Right ventricle myocardium superior (tissue), 1 donor: ENCODE data around the gene HCST. TPM values are rescaled to one million over a fixed set of nuclear protein-coding genes. Genes with fewer than 3 reads are reported as not detected.

ENCODE experiments used
- ATAC-seq: fragments of 200-7000 bp; cut with Tn5 transposase; one replicate; pipeline ENCODE4 v1.9.1; 2020; ENCODE audit warnings: mild to moderate bottlenecking; ENCODE audit not compliant: poor library complexity
- DNase-seq: peaks from one replicate; pipeline ENCODE4 v3.0.0-alpha.2; 2020
- intact Hi-C: fragments of 100-400 bp; cut with DNase I; formaldehyde crosslinking; loops from one replicate; pipeline ENCODE4 v1.11.2; 2022
- total RNA-seq: library from RNA; stranded (reverse); fragmentation: NEBNext Ultra II Directional; extraction: Animal tissue kit (Norgen Biotek cat#: 25700); gene quantifications from one replicate; pipeline ENCODE4 v1.2.1, GENCODE V29; 2021
- donor health status: DM: no; HTN: yes; CAD: no; lungs with severe emphysema.

Gene HCST
- total RNA-seq, 1 donor from 2014 or later: 4.1 TPM

DNA sequence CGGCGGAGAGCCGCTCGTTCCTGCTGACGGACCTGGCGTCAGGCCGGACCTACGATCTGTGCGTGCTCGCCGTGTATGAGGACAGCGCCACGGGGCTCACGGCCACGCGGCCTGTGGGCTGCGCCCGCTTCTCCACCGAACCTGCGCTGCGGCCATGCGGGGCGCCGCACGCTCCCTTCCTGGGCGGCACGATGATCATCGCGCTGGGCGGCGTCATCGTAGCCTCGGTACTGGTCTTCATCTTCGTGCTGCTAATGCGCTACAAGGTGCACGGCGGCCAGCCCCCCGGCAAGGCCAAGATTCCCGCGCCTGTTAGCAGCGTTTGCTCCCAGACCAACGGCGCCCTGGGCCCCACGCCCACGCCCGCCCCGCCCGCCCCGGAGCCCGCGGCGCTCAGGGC is 42.2 kb downstream of the HCST start:
- ATAC-seq (no peak), DNase-seq (no peak)
- intact Hi-C loops: no loop called here

DNA sequence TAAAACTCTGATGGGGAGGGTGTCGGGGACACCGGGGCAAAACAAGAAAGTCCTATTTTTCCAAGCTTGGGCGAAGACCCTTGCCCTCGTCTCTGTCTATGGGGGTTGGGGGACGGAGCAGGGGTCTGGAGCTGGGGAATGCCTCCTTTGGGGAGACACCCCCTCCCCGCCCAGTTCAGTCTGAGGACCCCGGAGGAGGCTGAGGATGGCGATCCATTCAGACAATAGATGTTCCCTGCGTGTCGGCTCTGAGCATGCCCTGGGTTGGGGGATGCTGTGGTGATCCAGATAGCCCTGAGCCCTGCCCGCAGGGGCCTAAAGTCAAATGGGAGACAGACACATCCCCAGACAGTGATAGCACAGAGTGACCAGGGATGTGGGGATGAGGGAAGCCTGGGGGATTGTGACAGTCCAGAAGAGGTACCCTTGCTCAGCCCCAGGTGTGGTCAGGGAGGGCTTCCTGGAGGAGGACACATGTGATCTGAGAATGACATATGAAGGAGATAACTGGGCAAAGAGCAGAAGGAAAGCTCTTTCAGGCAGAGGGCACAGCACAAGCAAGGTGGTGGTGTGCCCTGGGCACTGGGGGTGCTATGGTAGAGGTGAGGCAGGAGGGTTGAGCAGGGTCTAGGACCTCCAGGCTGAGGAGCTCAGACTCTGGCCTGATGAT is 42.9 kb downstream of the HCST start:
- DNase-seq: no peak
- no peak for ATAC-seq
- intact Hi-C loops: no loop called here

DNA sequence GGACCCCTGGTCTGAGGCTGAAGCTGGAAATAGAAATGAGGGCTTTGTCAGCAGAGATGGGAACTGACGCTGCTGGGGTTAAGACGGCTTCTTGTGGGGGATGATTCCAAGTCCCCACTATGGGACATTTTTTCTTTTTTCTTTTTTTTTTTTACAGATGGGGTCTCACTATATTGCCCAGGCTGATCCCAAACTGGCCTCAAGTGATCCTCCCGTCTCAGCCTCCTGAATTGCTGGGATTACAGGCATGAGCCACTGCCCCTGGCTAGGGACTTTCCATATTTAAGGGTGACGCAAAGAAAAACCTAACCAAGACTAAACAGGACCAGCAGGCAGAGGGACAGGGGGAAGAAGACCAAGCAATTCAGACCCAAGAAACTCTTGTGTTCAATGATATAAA is 43.9 kb downstream of the HCST start:
- DNase-seq (no peak), ATAC-seq (no peak)
- intact Hi-C loops: no loop called here

DNA sequence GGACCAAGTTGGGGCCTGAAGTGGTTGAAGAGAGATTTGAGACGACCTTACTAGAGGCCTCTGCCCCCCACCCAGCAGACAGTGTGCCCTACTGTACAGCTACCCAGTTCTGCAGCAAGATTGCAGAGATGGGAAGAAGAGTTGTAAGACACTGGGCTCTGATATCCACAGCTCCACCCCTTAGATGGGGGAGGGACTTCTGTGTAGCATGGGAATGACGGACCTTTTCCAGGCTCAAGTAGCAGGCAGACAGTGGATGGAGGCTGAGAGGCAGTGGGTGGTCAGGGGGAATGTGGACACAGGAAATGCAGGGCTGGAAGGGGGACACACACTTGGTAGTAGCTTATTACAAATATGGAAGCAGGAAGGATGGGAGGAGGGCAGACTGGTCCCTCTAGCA is 46.8 kb downstream of the HCST start:
- intact Hi-C loops: no loop called here
- no peak for DNase-seq

More for the DNA sequence above, 46.8 kb downstream of the HCST start:
- no peak for ATAC-seq

Other genes with a start within 250 kb of the HCST start
- gene UPK1A, start 236.0 kb upstream of the HCST start, total RNA-seq: not detected
- not detected for gene ZBTB32, start 198.0 kb upstream of the HCST start, total RNA-seq
- 16.3 TPM for gene KMT2B, start 184.5 kb upstream of the HCST start, total RNA-seq
- gene IGFLR1, start 160.1 kb upstream of the HCST start, total RNA-seq: 2.9 TPM
- 22.6 TPM for gene U2AF1L4, start 157.1 kb upstream of the HCST start, total RNA-seq
- gene PSENEN, start 156.9 kb upstream of the HCST start, total RNA-seq: 40.7 TPM
- gene LIN37, start 154.0 kb upstream of the HCST start, total RNA-seq: 5.2 TPM
- gene HSPB6, start 145.5 kb upstream of the HCST start, total RNA-seq: 570 TPM
- 5.9 TPM for gene PROSER3, start 144.4 kb upstream of the HCST start, total RNA-seq
- gene ARHGAP33, start 127.0 kb upstream of the HCST start, total RNA-seq: 3.0 TPM
- gene PRODH2, start 89.7 kb upstream of the HCST start, total RNA-seq: not detected
- not detected for gene NPHS1, start 50.0 kb upstream of the HCST start, total RNA-seq
- gene KIRREL2, start 45.6 kb upstream of the HCST start, total RNA-seq: not detected
- gene APLP1, start 34.0 kb upstream of the HCST start, total RNA-seq: 17.8 TPM
- 2.6 TPM for gene NFKBID, start 2.0 kb upstream of the HCST start, total RNA-seq
- gene TYROBP, start 5.8 kb downstream of the HCST start, total RNA-seq: 28.3 TPM
- 6.1 TPM for gene LRFN3, start 33.8 kb downstream of the HCST start, total RNA-seq
- 10.2 TPM for gene SDHAF1, start 92.7 kb downstream of the HCST start, total RNA-seq
- gene SYNE4, start 106.3 kb downstream of the HCST start, total RNA-seq: 0.30 TPM
- gene ALKBH6, start 111.7 kb downstream of the HCST start, total RNA-seq: 9.4 TPM
- 4.1 TPM for gene CLIP3, start 130.3 kb downstream of the HCST start, total RNA-seq
- gene THAP8, start 151.8 kb downstream of the HCST start, total RNA-seq: 4.2 TPM
- gene WDR62, start 152.4 kb downstream of the HCST start, total RNA-seq: 28.3 TPM
- not detected for gene OVOL3, start 208.6 kb downstream of the HCST start, total RNA-seq
- gene POLR2I, start 212.3 kb downstream of the HCST start, total RNA-seq: 145 TPM
- gene TBCB, start 212.9 kb downstream of the HCST start, total RNA-seq: 95.8 TPM
- gene CAPNS1, start 237.5 kb downstream of the HCST start, total RNA-seq: 781 TPM
- 3,311 TPM for gene COX7A1, start 249.9 kb downstream of the HCST start, total RNA-seq